WTC11 (cell line): Measurements from ENCODE around the gene CEP68. TPM values are rescaled to one million over a fixed set of nuclear protein-coding genes. Genes with fewer than 3 reads are reported as not detected.

Experiments used
- ATAC-seq: fragments of 200-7000 bp; cut with Tn5 transposase; 2 replicates; pipeline ENCODE4 v1.10.0; 2021; ENCODE audit warnings: mild to moderate bottlenecking, moderate library complexity
- CTCF ChIA-PET: fragments of 300-600 bp; sonication (Branson Sonifier 250); formaldehyde crosslinking; loops from one replicate; lab custom pipeline; 2021; ENCODE audit warnings: antibody characterized with exemption; lab: Charles Lee
- POLR2A ChIA-PET: fragments of 350-600 bp; sonication (Branson Sonifier 250); formaldehyde crosslinking; loops from one replicate; lab custom pipeline; 2021; ENCODE audit warnings: antibody characterized with exemption; lab: Charles Lee
- DNase-seq: peaks from one replicate; pipeline ENCODE4 v3.0.0; 2021; ENCODE audit warnings: low spot score
- H3K27ac Mint-ChIP-seq: 2 replicates; pipeline ENCODE4 v1.8.0; 2021; ENCODE audit warnings: mixed read lengths
- H3K27me3 Mint-ChIP-seq: 2 replicates; pipeline ENCODE4 v1.8.0; 2021; ENCODE audit warnings: low read depth, mild to moderate bottlenecking, moderate library complexity, mixed read lengths
- H3K36me3 Mint-ChIP-seq: 2 replicates; pipeline ENCODE4 v1.8.0; 2021; ENCODE audit warnings: mixed read lengths
- H3K4me1 Mint-ChIP-seq: 2 replicates; pipeline ENCODE4 v1.8.0; 2022; ENCODE audit warnings: mixed read lengths
- H3K4me3 Mint-ChIP-seq: 2 replicates; pipeline ENCODE4 v1.8.0; 2021; ENCODE audit warnings: mild to moderate bottlenecking, moderate library complexity, mixed read lengths
- H3K9me3 Mint-ChIP-seq: 2 replicates; pipeline ENCODE4 v1.8.0; 2021; ENCODE audit warnings: mixed read lengths
- E2F5 ChIP-seq: sonication (generic); formaldehyde crosslinking; IDR thresholded peaks from 2 replicates; pipeline ENCODE4 v1.8.1; 2022; ENCODE audit warnings: mild to moderate bottlenecking, moderate library complexity, missing genetic modification reagents
- ETV6 ChIP-seq: sonication (generic); formaldehyde crosslinking; IDR thresholded peaks from 2 replicates; pipeline ENCODE4 v1.8.1; 2022; ENCODE audit warnings: mild to moderate bottlenecking, missing genetic modification reagents
- FOXP1 ChIP-seq: sonication (generic); formaldehyde crosslinking; IDR thresholded peaks from 2 replicates; pipeline ENCODE4 v1.8.0; 2022; ENCODE audit warnings: missing genetic modification reagents, mild to moderate bottlenecking, moderate library complexity, borderline replicate concordance
- GABPB1 ChIP-seq: sonication (generic); formaldehyde crosslinking; IDR thresholded peaks from 2 replicates; pipeline ENCODE4 v1.8.1; 2023; ENCODE audit warnings: mild to moderate bottlenecking, missing genetic modification reagents
- GRHL2 ChIP-seq: fragments of 250-450 bp; sonication (Bioruptor Pico); IDR thresholded peaks from 2 replicates; pipeline ENCODE4 v1.8.0; 2022; ENCODE audit warnings: mild to moderate bottlenecking, moderate library complexity; ENCODE audit not compliant: insufficient replicate concordance, severe bottlenecking
- NR2C2 ChIP-seq: sonication (generic); formaldehyde crosslinking; IDR thresholded peaks from 2 replicates; pipeline ENCODE4 v1.8.0; 2022; ENCODE audit warnings: mild to moderate bottlenecking, missing genetic modification reagents
- PREB ChIP-seq: sonication (generic); formaldehyde crosslinking; IDR thresholded peaks from 2 replicates; pipeline ENCODE4 v1.8.1; 2022; ENCODE audit warnings: mild to moderate bottlenecking, missing genetic modification reagents, moderate library complexity, borderline replicate concordance
- SP1 ChIP-seq: sonication (generic); formaldehyde crosslinking; conservative IDR thresholded peaks from 2 replicates; pipeline ENCODE4 v1.8.1; 2022; ENCODE audit warnings: missing genetic modification reagents
- TEAD1 ChIP-seq: sonication (generic); formaldehyde crosslinking; IDR thresholded peaks from 2 replicates; pipeline ENCODE4 v1.8.0; 2022; ENCODE audit warnings: mild to moderate bottlenecking, missing genetic modification reagents
- TEAD4 ChIP-seq: sonication (generic); formaldehyde crosslinking; IDR thresholded peaks from 2 replicates; pipeline ENCODE4 v1.8.0; 2022; ENCODE audit warnings: mild to moderate bottlenecking, missing genetic modification reagents
- ZBTB43 ChIP-seq: sonication (generic); formaldehyde crosslinking; IDR thresholded peaks from 2 replicates; pipeline ENCODE4 v1.8.1; 2023; ENCODE audit warnings: mild to moderate bottlenecking, missing genetic modification reagents
- ZNF263 ChIP-seq: sonication (generic); formaldehyde crosslinking; IDR thresholded peaks from 2 replicates; pipeline ENCODE4 v1.8.1; 2022; ENCODE audit warnings: low read depth, mild to moderate bottlenecking, moderate library complexity, missing genetic modification reagents
- ZNF317 ChIP-seq: sonication (generic); formaldehyde crosslinking; IDR thresholded peaks from 2 replicates; pipeline ENCODE4 v1.8.1; 2023; ENCODE audit warnings: low read depth, mild to moderate bottlenecking, moderate library complexity, missing genetic modification reagents, borderline replicate concordance
- total RNA-seq: library from RNA; stranded (reverse); gene quantifications from 3 replicates; pipeline ENCODE4 v1.2.3, GENCODE V29; 2021
- TF ChIP-seq, protein P1 (sequence below): fragments of 250-450 bp; sonication (Bioruptor Pico); IDR thresholded peaks from 2 replicates; pipeline ENCODE4 v2.1.2; 2022; ENCODE audit warnings: mild to moderate bottlenecking, moderate library complexity
- TF ChIP-seq, protein P2 (sequence below): sonication (generic); formaldehyde crosslinking; IDR thresholded peaks from 2 replicates; pipeline ENCODE4 v1.8.1; 2023; ENCODE audit warnings: mild to moderate bottlenecking, missing genetic modification reagents
- TF ChIP-seq, protein P3 (sequence below): sonication (generic); formaldehyde crosslinking; IDR thresholded peaks from 2 replicates; pipeline ENCODE4 v1.8.1; 2023; ENCODE audit warnings: mild to moderate bottlenecking, missing genetic modification reagents, borderline replicate concordance

Gene CEP68
- total RNA-seq, 1 experiment from 2014 or later = 16.7 TPM

DNA sequence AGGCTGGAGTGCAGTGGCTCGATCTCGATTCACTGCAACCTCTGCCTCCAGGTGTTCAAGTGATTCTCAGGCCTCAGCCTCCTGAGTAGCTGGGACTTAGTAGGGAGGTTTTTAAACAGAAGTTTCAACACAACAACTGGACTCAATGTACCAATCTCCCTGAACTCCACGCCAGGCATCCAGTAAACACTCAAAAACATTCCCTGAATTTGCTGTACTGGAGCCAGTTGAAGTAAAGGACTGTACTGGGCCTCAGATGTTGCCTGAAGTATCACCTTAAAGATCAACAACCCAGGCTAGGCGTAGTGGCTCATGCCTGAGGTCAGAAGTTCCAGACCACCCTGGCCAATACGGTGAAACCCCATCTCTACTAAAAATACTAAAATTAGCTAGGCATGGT, 51.3 kb downstream of the CEP68 start:
- H3K36me3 Mint-ChIP-seq = peaks cover 11% of the 10 kb centered on the region
- H3K27ac Mint-ChIP-seq = peak overlapping the region; percentile 70
- H3K4me1 Mint-ChIP-seq = no peaks in the 10 kb centered on the region
- ChIA-PET CTCF (interaction anchor here (1.0 to 1.3 kb wide), 2 partner anchors 23 to 80 kb away, joined by 4 to 6 read pairs; partner anchors contain the start of gene RAB1A), POLR2A (no interaction called here)
- no peak for TF ChIP-seq PREB (CRISPR knock-in tag)
- TF ChIP-seq ETV6 = no peak
- H3K4me3 Mint-ChIP-seq = no peak overlapping the region
- DNase-seq = no peak
- no peaks in the 10 kb centered on the region for H3K27me3 Mint-ChIP-seq
- H3K9me3 Mint-ChIP-seq = no peaks in the 10 kb centered on the region
- no peak for ATAC-seq

DNA sequence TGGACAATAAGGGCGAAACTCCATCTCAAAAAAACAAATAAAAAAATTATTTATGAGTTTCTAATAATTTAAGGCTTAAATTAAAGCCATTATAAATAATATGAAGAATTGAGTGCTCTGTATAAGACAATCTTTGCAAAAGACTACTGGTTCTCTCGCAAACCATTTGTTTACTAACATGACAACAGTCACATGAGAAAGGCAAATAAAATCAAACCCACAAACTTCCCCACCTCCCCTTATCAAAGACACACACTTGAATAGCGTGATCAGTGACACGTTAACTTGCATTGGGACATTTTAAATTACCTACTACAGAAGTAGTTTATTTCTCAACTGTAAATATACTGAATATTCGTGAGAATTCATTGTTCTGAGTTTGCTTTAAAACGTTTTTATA, 52.6 kb downstream of the CEP68 start:
- ATAC-seq (no peak), DNase-seq (no peak)
- Mint-ChIP-seq H3K4me3 (no peak overlapping the region), H3K27me3 (no peaks in the 10 kb centered on the region), H3K4me1 (peaks cover 3% of the 10 kb centered on the region), H3K27ac (no peak overlapping the region), H3K36me3 (peaks cover 4% of the 10 kb centered on the region), H3K9me3 (no peaks in the 10 kb centered on the region)
- TF ChIP-seq GABPB1 (CRISPR knock-in tag) = no peak
- TF ChIP-seq NR2C2 (CRISPR knock-in tag) = no peak
- TF ChIP-seq ZBTB43 = no peak
- TF ChIP-seq TEAD4 (CRISPR knock-in tag) = no peak
- TF ChIP-seq ZNF263 (CRISPR knock-in tag) = no peak
- no peak for TF ChIP-seq SP1 (CRISPR knock-in tag)
- TF ChIP-seq, protein P1, sequence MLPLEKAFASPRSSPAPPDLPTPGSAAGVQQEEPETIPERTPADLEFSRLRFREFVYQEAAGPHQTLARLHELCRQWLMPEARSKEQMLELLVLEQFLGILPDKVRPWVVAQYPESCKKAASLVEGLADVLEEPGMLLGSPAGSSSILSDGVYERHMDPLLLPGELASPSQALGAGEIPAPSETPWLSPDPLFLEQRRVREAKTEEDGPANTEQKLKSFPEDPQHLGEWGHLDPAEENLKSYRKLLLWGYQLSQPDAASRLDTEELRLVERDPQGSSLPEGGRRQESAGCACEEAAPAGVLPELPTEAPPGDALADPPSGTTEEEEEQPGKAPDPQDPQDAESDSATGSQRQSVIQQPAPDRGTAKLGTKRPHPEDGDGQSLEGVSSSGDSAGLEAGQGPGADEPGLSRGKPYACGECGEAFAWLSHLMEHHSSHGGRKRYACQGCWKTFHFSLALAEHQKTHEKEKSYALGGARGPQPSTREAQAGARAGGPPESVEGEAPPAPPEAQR (CRISPR knock-in tag) = no peak
- TF ChIP-seq ETV6 = no peak
- no peak for TF ChIP-seq ZNF317
- no peak for TF ChIP-seq TEAD1
- ChIA-PET CTCF (no interaction called here), POLR2A (no interaction called here)

- CTCF ChIA-PET = interaction anchor here (0.9 to 1.1 kb wide), 2 partner anchors 56 to 57 kb away, joined by 3 read pairs; no protein-coding TSS in a partner anchor
- POLR2A ChIA-PET = interaction anchor here (0.6 kb wide), 1 partner anchor 45 kb away, joined by 3 read pairs; no protein-coding TSS in a partner anchor
- TF ChIP-seq E2F5 (CRISPR knock-in tag) (no peak), PREB (CRISPR knock-in tag) (no peak), GRHL2 (no peak), TEAD1 (no peak), FOXP1 (CRISPR knock-in tag) (no peak)
- TF ChIP-seq, protein P2, sequence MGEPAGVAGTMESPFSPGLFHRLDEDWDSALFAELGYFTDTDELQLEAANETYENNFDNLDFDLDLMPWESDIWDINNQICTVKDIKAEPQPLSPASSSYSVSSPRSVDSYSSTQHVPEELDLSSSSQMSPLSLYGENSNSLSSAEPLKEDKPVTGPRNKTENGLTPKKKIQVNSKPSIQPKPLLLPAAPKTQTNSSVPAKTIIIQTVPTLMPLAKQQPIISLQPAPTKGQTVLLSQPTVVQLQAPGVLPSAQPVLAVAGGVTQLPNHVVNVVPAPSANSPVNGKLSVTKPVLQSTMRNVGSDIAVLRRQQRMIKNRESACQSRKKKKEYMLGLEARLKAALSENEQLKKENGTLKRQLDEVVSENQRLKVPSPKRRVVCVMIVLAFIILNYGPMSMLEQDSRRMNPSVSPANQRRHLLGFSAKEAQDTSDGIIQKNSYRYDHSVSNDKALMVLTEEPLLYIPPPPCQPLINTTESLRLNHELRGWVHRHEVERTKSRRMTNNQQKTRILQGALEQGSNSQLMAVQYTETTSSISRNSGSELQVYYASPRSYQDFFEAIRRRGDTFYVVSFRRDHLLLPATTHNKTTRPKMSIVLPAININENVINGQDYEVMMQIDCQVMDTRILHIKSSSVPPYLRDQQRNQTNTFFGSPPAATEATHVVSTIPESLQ (CRISPR knock-in tag) = no peak
- TF ChIP-seq, protein P3, sequence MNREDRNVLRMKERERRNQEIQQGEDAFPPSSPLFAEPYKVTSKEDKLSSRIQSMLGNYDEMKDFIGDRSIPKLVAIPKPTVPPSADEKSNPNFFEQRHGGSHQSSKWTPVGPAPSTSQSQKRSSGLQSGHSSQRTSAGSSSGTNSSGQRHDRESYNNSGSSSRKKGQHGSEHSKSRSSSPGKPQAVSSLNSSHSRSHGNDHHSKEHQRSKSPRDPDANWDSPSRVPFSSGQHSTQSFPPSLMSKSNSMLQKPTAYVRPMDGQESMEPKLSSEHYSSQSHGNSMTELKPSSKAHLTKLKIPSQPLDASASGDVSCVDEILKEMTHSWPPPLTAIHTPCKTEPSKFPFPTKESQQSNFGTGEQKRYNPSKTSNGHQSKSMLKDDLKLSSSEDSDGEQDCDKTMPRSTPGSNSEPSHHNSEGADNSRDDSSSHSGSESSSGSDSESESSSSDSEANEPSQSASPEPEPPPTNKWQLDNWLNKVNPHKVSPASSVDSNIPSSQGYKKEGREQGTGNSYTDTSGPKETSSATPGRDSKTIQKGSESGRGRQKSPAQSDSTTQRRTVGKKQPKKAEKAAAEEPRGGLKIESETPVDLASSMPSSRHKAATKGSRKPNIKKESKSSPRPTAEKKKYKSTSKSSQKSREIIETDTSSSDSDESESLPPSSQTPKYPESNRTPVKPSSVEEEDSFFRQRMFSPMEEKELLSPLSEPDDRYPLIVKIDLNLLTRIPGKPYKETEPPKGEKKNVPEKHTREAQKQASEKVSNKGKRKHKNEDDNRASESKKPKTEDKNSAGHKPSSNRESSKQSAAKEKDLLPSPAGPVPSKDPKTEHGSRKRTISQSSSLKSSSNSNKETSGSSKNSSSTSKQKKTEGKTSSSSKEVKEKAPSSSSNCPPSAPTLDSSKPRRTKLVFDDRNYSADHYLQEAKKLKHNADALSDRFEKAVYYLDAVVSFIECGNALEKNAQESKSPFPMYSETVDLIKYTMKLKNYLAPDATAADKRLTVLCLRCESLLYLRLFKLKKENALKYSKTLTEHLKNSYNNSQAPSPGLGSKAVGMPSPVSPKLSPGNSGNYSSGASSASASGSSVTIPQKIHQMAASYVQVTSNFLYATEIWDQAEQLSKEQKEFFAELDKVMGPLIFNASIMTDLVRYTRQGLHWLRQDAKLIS (CRISPR knock-in tag) = no peak
- no peak for DNase-seq
- H3K4me1 Mint-ChIP-seq = peaks cover 12% of the 10 kb centered on the region
- ATAC-seq = no peak
- no peak overlapping the region for H3K27ac Mint-ChIP-seq
- peaks cover 5% of the 10 kb centered on the region; the same call in 1 of the 2 replicates for H3K36me3 Mint-ChIP-seq
- peaks cover 6% of the 10 kb centered on the region for H3K9me3 Mint-ChIP-seq
- H3K27me3 Mint-ChIP-seq = no peaks in the 10 kb centered on the region
- H3K4me3 Mint-ChIP-seq = no peak overlapping the region
Measured at GRCh38 chr2:65112633-65113032, 56.4 kb downstream of the CEP68 start.
